Ishikawa (cell line): ENCODE data around the gene CPD.

Source experiments
- CEBPB ChIP-seq: IDR thresholded peaks from 2 replicates; pipeline ENCODE4 v1.6.1; 2012
- CREB1 ChIP-seq: IDR thresholded peaks from 2 replicates; pipeline ENCODE4 v1.6.1; 2012; ENCODE audit warnings: low read depth
- EGR1 ChIP-seq: IDR thresholded peaks from 2 replicates; pipeline ENCODE4 v1.6.1; 2012
- EP300 ChIP-seq: IDR thresholded peaks from 2 replicates; pipeline ENCODE4 v1.6.1; 2012; ENCODE audit warnings: borderline replicate concordance
- FOXM1 ChIP-seq: IDR thresholded peaks from 2 replicates; pipeline ENCODE4 v1.6.1; 2012; ENCODE audit warnings: low read depth, borderline replicate concordance
- MAX ChIP-seq: IDR thresholded peaks from 2 replicates; pipeline ENCODE4 v1.6.1; 2012
- NFIC ChIP-seq: IDR thresholded peaks from 2 replicates; pipeline ENCODE4 v1.6.1; 2012
- RAD21 ChIP-seq: IDR thresholded peaks from 2 replicates; pipeline ENCODE4 v1.6.1; 2012; ENCODE audit warnings: low read depth
- REST ChIP-seq: IDR thresholded peaks from 2 replicates; pipeline ENCODE4 v1.6.1; 2012; ENCODE audit warnings: low read depth, mild to moderate bottlenecking
- TAF1 ChIP-seq: IDR thresholded peaks from 2 replicates; pipeline ENCODE4 v1.6.1; 2012; ENCODE audit warnings: low read depth, mild to moderate bottlenecking
- TCF12 ChIP-seq: IDR thresholded peaks from 2 replicates; pipeline ENCODE4 v1.6.1; 2012; ENCODE audit warnings: low read depth
- TEAD4 ChIP-seq: IDR thresholded peaks from 2 replicates; pipeline ENCODE4 v1.6.1; 2012
- YY1 ChIP-seq: IDR thresholded peaks from 2 replicates; pipeline ENCODE4 v1.6.1; 2012; ENCODE audit warnings: low read depth
- ZBTB7A ChIP-seq: IDR thresholded peaks from 2 replicates; pipeline ENCODE4 v1.6.1; 2012; ENCODE audit warnings: low read depth
- TF ChIP-seq, protein P1 (sequence below): IDR thresholded peaks from 2 replicates; pipeline ENCODE4 v1.6.1; 2012

The CPD gene

GRCh38 chr17:30368912-30369720 lies 9.6 kb upstream of the CPD start:
- TF ChIP-seq TEAD4 (no peak), ZBTB7A (no peak), NFIC (no peak), TAF1 (no peak), REST (no peak), EGR1 (no peak), MAX (no peak), FOXM1 (no peak), EP300 (no peak), TCF12 (no peak), YY1 (no peak), RAD21 (no peak), CEBPB (no peak), CREB1 (no peak)
- TF ChIP-seq, protein P1, sequence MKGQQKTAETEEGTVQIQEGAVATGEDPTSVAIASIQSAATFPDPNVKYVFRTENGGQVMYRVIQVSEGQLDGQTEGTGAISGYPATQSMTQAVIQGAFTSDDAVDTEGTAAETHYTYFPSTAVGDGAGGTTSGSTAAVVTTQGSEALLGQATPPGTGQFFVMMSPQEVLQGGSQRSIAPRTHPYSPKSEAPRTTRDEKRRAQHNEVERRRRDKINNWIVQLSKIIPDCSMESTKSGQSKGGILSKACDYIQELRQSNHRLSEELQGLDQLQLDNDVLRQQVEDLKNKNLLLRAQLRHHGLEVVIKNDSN: no peak

DNA sequence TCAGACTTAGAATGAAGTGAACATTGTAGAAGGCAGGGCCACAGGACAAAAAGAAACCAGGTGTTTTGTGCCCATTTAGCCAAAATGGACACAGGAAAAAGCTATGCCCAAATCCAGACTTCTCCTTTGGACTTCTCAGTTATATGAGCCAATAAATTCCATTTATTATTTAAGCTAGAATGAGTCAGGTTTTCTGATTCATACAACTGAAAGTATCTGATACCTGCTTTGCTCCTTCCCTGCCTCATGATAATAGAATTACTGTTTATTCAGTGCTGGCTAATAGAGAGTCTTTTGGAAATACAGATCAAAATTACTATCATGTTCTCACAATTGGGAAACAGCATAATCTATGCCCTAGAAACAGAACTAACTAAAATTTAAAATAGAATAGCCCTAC lies 8.7 kb upstream of the CPD start:
- TF ChIP-seq NFIC: no peak
- no peak for TF ChIP-seq MAX
- TF ChIP-seq REST: no peak
- TF ChIP-seq EP300: no peak
- TF ChIP-seq CEBPB: no peak
- no peak for TF ChIP-seq TCF12
- no peak for TF ChIP-seq TAF1
- no peak for TF ChIP-seq CREB1
- no peak for TF ChIP-seq ZBTB7A
- TF ChIP-seq EGR1: no peak
- TF ChIP-seq YY1: no peak
- TF ChIP-seq FOXM1: no peak
- TF ChIP-seq RAD21: no peak

GRCh38 chr17:30372755-30373154 lies 6.0 kb upstream of the CPD start:
- TF ChIP-seq, protein P1: no peak
- no peak for TF ChIP-seq EGR1
- no peak for TF ChIP-seq ZBTB7A
- TF ChIP-seq TAF1: no peak
- no peak for TF ChIP-seq CEBPB
- no peak for TF ChIP-seq CREB1
- no peak for TF ChIP-seq TEAD4
- no peak for TF ChIP-seq RAD21

DNA sequence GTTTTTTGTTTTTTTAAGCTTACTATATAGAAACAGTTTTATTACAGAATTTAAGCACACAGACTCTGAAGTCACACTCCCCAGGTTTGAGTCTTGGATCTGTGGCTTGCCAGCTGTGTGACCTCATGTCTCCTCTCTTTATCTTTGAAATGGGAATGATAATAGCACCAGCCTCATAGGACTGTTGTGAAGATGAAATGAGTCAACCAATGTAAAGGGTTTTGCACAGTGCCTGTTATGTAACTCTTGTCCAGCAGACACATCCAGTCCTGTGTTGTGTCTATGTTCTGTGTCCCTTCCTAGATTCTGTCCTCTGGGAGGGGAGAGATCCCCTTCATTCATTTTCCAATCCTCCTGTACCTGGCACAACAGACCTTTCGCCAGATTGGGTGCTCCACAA lies 3.1 kb upstream of the CPD start:
- no peak for TF ChIP-seq CEBPB
- TF ChIP-seq YY1: no peak
- TF ChIP-seq REST: no peak
- no peak for TF ChIP-seq TEAD4
- no peak for TF ChIP-seq TCF12
- TF ChIP-seq RAD21: no peak
- TF ChIP-seq EP300: no peak
